Activated CD4-positive, alpha-beta T cell treated with anti-CD3 and anti-CD28 coated beads, Interleukin-10, Interleukin-2, amounts not matched to agents 100 ng/mL and 50 ng/mL, durations not matched to agents 16 hours and 8 hours (primary cell): Measurements from ENCODE around the gene VKORC1L1.
"Not testable (repeated sequence)": the region's sequence is repeated elsewhere in the genome, so short reads cannot be mapped to it uniquely, and the experiment has no call there.

Experiments used
- DNase-seq: peaks from one replicate; pipeline ENCODE4 v3.0.0-alpha.2; 2020

VKORC1L1 gene

GRCh38 chr7:65980478-65981250, 107.8 kb downstream of the VKORC1L1 start:
- peak; percentile 81 for DNase-seq

GRCh38 chr7:65981965-65982792, 109.3 kb downstream of the VKORC1L1 start, which contains the start of gene GUSB:
GUSB (minus strand) TSS chr7:65982213; CDS start chr7:65982183, 30 bp downstream.
- peak; percentile 94 for DNase-seq

- DNase-seq = no peak
These were observed 111.2 kb downstream of the VKORC1L1 start for GRCh38 chr7:65983965-65984658.

- DNase-seq = no peak
These were observed 115.2 kb downstream of the VKORC1L1 start for GRCh38 chr7:65988084-65988483.

DNA sequence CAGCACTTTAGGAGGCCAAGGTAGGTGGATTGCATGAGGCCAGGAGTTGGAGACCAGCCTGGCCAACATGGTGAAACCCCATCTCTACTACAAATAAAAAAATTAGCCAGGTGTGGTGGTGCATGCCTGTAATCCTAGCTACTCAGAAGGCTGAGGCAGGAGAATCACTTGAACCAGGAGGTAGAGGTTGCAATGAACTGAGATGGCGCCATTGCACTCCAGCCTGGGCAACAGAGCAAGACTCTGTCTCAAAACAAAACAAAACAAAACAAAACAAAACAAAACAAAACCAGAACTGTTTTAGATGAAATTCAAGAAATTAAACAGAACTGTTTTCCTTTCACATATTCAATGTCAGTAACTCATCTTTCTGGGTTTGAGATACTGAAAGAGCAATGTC, 115.6 kb downstream of the VKORC1L1 start:
- peak; percentile 9 for DNase-seq

DNA sequence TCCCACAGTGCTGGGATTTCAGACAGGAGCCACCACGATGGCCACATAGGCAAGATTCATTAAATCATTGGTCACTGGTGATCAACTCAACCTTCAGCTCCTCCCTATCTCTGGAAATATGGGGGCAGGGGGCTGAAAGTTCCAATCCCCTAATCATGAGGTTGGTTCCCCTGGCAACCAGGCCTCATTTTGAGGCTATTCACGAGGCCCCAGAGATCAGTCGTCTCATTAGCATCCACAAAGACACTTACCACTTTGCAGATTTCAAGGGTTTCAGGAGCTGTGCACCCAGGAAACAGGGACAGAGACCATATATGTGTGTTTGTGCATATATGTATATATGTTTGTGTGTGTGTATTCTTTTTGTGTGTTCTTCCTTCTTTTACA, 116.8 kb downstream of the VKORC1L1 start:
- no peak for DNase-seq

- DNase-seq = not testable (repeated sequence)
These were observed 119.0 kb downstream of the VKORC1L1 start for GRCh38 chr7:65991829-65992228.

DNA sequence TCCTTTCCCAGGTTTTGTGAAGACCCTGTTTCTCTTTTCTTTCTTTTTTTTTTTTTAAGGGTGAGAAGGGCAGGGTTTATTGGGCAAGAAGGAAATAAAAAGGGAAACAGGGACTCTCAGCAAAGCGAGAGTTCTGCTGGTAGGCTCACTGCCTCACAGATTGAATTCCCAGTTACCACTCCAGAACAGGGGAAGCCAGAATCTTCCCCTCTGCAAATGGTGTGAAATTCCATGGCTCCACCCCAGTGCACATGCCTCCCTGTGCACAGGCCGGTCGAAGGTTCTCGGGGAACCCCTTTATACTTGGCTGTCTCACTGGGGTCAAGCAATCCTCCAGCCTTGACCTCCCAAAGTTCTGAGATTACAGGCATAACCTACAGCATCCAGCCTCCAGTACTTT, 119.7 kb downstream of the VKORC1L1 start:
- no peak for DNase-seq

DNA sequence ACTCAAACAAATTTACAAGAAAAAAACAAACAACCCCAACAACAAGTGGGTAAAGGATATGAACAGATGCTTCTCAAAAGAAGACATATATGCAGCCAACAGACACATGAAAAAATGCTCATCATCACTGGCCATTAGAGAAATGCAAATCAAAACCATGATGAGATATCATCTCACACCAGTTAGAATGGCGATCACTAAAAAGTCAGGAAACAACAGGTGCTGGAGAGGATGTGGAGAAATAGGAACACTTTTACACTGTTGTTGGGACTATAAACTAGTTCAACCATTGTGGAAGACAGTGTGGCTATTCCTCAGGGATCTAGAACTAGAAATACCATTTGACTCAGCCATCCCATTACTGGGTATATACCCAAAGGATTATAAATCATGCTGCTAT, 122.1 kb downstream of the VKORC1L1 start:
- DNase-seq = not testable (repeated sequence)

DNA sequence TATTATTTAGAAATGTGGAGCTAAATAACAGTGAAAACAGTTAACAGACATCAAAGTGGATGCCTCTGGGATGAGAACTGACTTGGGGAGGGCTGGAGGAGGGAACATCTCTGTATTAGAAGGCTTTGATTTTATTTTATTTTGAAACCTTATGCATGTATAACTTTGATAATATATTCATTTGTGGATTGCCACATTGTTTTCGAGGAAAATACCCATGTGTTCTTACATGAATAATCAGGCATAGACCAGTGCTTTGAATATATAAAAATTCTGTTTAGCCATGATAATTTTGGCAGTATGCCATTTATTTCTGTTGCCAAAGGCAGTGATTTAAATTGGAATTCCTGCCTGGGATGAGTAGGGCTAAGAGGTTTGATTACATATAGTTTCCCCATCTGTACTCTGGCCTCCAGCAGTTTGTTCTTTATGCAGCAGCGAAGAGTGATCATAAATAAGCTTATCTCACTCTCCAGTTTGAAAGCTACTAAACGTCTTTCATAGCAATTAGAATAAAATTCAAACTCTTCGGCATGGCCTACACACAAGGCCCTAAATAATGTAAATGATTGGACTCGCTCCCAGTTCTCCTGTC, 128.0 kb downstream of the VKORC1L1 start:
- not testable (repeated sequence) for DNase-seq

DNA sequence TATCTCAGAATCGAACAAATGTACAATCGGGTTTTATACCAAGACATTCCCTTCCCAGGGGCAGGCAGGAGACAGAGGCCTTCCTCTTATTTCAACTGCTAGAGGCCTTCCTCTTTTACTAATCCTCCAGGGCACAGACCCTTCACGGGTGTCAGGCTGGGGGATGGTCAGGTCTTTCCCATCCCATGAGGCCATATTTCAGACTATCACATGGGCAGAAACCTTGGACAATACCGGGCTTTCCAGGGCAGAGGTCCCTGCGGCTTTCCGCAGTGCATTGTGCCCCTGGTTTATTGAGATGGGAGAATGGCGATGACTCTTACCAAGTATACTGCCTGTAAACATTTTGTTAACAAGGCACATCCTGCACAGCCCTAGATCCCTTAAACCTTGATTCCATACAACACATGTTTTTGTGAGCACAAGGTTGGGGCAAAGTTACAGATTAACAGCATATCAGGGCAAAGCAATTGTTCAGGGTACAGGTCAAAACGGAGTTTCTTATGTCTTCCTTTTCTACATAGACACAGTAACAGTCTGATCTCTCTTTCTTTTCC, 132.3 kb downstream of the VKORC1L1 start:
- DNase-seq = not testable (repeated sequence)

GRCh38 chr7:66007232-66007631, 134.4 kb downstream of the VKORC1L1 start:
- no peak for DNase-seq
